H9 (cell line): Measurements from ENCODE around the gene FARS2. TPM values are rescaled to one million over a fixed set of nuclear protein-coding genes. Genes with fewer than 3 reads are reported as not detected.

Experiments
- DNase-seq: peaks from one replicate; pipeline ENCODE4 v3.0.0-alpha.2; 2017
- H2AFZ ChIP-seq: one replicate; pipeline ENCODE4 v1.6.1; 2013; ENCODE audit warnings: mild to moderate bottlenecking, low read length, control low read depth, moderate library complexity
- H2AK5ac ChIP-seq: 2 replicates; pipeline ENCODE4 v1.6.1; 2013; ENCODE audit warnings: low read length, control low read depth, mixed read lengths; ENCODE audit not compliant: insufficient read length
- H2BK120ac ChIP-seq: one replicate; pipeline ENCODE4 v1.6.1; 2013; ENCODE audit warnings: low read depth, mild to moderate bottlenecking, low read length, control low read depth, inconsistent platforms; ENCODE audit not compliant: poor library complexity, severe bottlenecking
- H2BK12ac ChIP-seq: 2 replicates; pipeline ENCODE4 v1.6.1; 2013; ENCODE audit warnings: low read length, control low read depth, mixed read lengths, low read depth; ENCODE audit not compliant: insufficient read length
- H2BK15ac ChIP-seq: 2 replicates; pipeline ENCODE4 v1.6.1; 2013; ENCODE audit warnings: low read depth, low read length, control low read depth
- H2BK20ac ChIP-seq: one replicate; pipeline ENCODE4 v1.6.1; 2013; ENCODE audit warnings: low read depth, mild to moderate bottlenecking, low read length, control low read depth, inconsistent platforms; ENCODE audit not compliant: poor library complexity, severe bottlenecking
- H2BK5ac ChIP-seq: 2 replicates; pipeline ENCODE4 v1.6.1; 2013; ENCODE audit warnings: low read length, control low read depth, mixed read lengths; ENCODE audit not compliant: insufficient read length
- H3K14ac ChIP-seq: 2 replicates; pipeline ENCODE4 v1.6.1; 2013; ENCODE audit warnings: low read length, control low read depth; ENCODE audit not compliant: insufficient read depth
- H3K18ac ChIP-seq: 2 replicates; pipeline ENCODE4 v1.6.1; 2013; ENCODE audit warnings: low read depth, mild to moderate bottlenecking, mixed read lengths, low read length, control low read depth; ENCODE audit not compliant: insufficient read length
- H3K23ac ChIP-seq: 2 replicates; pipeline ENCODE4 v1.6.1; 2013; ENCODE audit warnings: low read length, control low read depth, mixed read lengths, low read depth; ENCODE audit not compliant: insufficient read length
- H3K23me2 ChIP-seq: 2 replicates; pipeline ENCODE4 v1.6.1; 2013; ENCODE audit warnings: low read depth, mild to moderate bottlenecking, mixed read lengths, low read length, control low read depth; ENCODE audit not compliant: insufficient read length, poor library complexity, severe bottlenecking
- H3K27ac ChIP-seq: 2 replicates; pipeline ENCODE4 v1.5.1; 2013; ENCODE audit warnings: low read length, control low read depth, mixed read lengths, low read depth; ENCODE audit not compliant: insufficient read length
- H3K27me3 ChIP-seq: 2 replicates; pipeline ENCODE4 v1.6.1; 2013; ENCODE audit warnings: low read length, control low read depth, inconsistent platforms; ENCODE audit not compliant: insufficient read depth
- H3K4ac ChIP-seq: 2 replicates; pipeline ENCODE4 v1.6.1; 2013; ENCODE audit warnings: low read depth, mild to moderate bottlenecking, control low read depth, inconsistent platforms, low read length, moderate library complexity
- H3K4me1 ChIP-seq: 2 replicates; pipeline ENCODE4 v1.6.1; 2013; ENCODE audit warnings: low read length, control low read depth, inconsistent platforms; ENCODE audit not compliant: insufficient read depth
- H3K4me2 ChIP-seq: 2 replicates; pipeline ENCODE4 v1.6.1; 2013; ENCODE audit warnings: low read length, control low read depth, mixed read lengths; ENCODE audit not compliant: insufficient read length, insufficient read depth
- H3K56ac ChIP-seq: 2 replicates; pipeline ENCODE4 v1.6.1; 2013; ENCODE audit warnings: low read depth, mild to moderate bottlenecking, mixed read lengths, low read length, control low read depth; ENCODE audit not compliant: insufficient read length
- H3K79me1 ChIP-seq: 2 replicates; pipeline ENCODE4 v1.6.1; 2013; ENCODE audit warnings: low read depth, mild to moderate bottlenecking, moderate library complexity, low read length, control low read depth, inconsistent platforms; ENCODE audit not compliant: insufficient read depth, poor library complexity, severe bottlenecking
- H3K79me2 ChIP-seq: 2 replicates; pipeline ENCODE4 v1.6.1; 2013; ENCODE audit warnings: low read length, control low read depth, inconsistent platforms; ENCODE audit not compliant: insufficient read depth
- H3K9ac ChIP-seq: 2 replicates; pipeline ENCODE4 v1.6.1; 2013; ENCODE audit warnings: low read length, control low read depth, mixed read lengths; ENCODE audit not compliant: insufficient read length; ENCODE audit errors: extremely low read depth
- H3K9me3 ChIP-seq: one replicate; pipeline ENCODE4 v1.6.1; 2013; ENCODE audit warnings: low read depth, low read length, inconsistent platforms; ENCODE audit not compliant: control insufficient read depth
- H3T11ph ChIP-seq: one replicate; pipeline ENCODE4 v1.6.1; 2013; ENCODE audit warnings: mild to moderate bottlenecking, low read length, control low read depth, inconsistent platforms
- H4K20me1 ChIP-seq: one replicate; pipeline ENCODE4 v1.6.1; 2013; ENCODE audit not compliant: control insufficient read depth, insufficient read length, insufficient read depth
- H4K5ac ChIP-seq: 2 replicates; pipeline ENCODE4 v1.6.1; 2013; ENCODE audit warnings: low read depth, mild to moderate bottlenecking, mixed read lengths, low read length, control low read depth; ENCODE audit not compliant: insufficient read length
- H4K8ac ChIP-seq: replicated peaks from 2 replicates; pipeline ENCODE4 v1.6.1; 2013; ENCODE audit warnings: low read length, control low read depth, mixed read lengths, low read depth; ENCODE audit not compliant: insufficient read length
- H4K91ac ChIP-seq: 2 replicates; pipeline ENCODE4 v1.6.1; 2013; ENCODE audit warnings: low read depth, mild to moderate bottlenecking, moderate library complexity, mixed read lengths, low read length, control low read depth; ENCODE audit not compliant: insufficient read length
- H3K27ac Mint-ChIP-seq, 3 experiments: 2 replicates in 2 of 3; 3 replicates in 1 of 3; pipeline ENCODE4 v1.8.0; 2020 to 2021; ENCODE audit warnings: mixed read lengths in 3 of 3, mild to moderate bottlenecking in 1 of 3, moderate library complexity in 1 of 3
- H3K27me3 Mint-ChIP-seq: 2 replicates; pipeline ENCODE4 v1.8.0; 2021; ENCODE audit warnings: low read depth, mild to moderate bottlenecking, moderate library complexity, mixed read lengths
- H3K36me3 Mint-ChIP-seq, 3 experiments: 2 replicates in 2 of 3; 3 replicates in 1 of 3; pipeline ENCODE4 v1.8.0; 2020 to 2021; ENCODE audit warnings: low read depth in 3 of 3, mixed read lengths in 3 of 3; ENCODE audit not compliant: insufficient read depth in 1 of 3
- H3K4me1 Mint-ChIP-seq, 2 experiments: 2 replicates each; pipeline ENCODE4 v1.8.0; 2020; ENCODE audit warnings: mixed read lengths in 2 of 2
- H3K4me3 Mint-ChIP-seq, 2 experiments: 2 replicates in 1 of 2; 3 replicates in 1 of 2; pipeline ENCODE4 v1.8.0; 2020 to 2021; ENCODE audit warnings: mild to moderate bottlenecking in 2 of 2, mixed read lengths in 2 of 2, moderate library complexity in 1 of 2
- H3K9me3 Mint-ChIP-seq, 2 experiments: 2 replicates in 1 of 2; 3 replicates in 1 of 2; pipeline ENCODE4 v1.8.0; 2020; ENCODE audit warnings: mild to moderate bottlenecking in 2 of 2, mixed read lengths in 2 of 2, moderate library complexity in 1 of 2
- CTCF ChIP-seq: fragments of 200-600 bp; sonication (generic); conservative IDR thresholded peaks from 3 replicates; pipeline ENCODE4 v1.8.0; 2021; ENCODE audit warnings: antibody characterized with exemption, mild to moderate bottlenecking
- whole genome bisulfite sequencing: extraction: QIAGEN DNeasy Blood & Tissue Kit; methylation state at CpG from one replicate; pipeline ENCODE4 v1.1.7; 2013; ENCODE audit warnings: missing lambda C conversion rate, low lambda C conversion rate, mixed read lengths; ENCODE audit not compliant: insufficient read length; ENCODE audit errors: extremely low coverage; 5-methylcytosine and 5-hydroxymethylcytosine counted together
- total RNA-seq: library from RNA; stranded (reverse); gene quantifications from 2 replicates; pipeline ENCODE4 v1.2.1, GENCODE V29; 2021

The FARS2 gene
- total RNA-seq, 1 experiment from 2014 or later = 8.5 TPM

GRCh38 chr6:5746053-5746758 is 484.9 kb downstream of the FARS2 start:
- Histone ChIP-seq H3K23me2 (no peaks in the 10 kb centered on the region), H3K18ac (no peak overlapping the region), H2BK5ac (no peak overlapping the region), H3K56ac (no peak overlapping the region), H4K20me1 (no peaks in the 10 kb centered on the region), H2BK120ac (no peak overlapping the region), H2BK20ac (no peak overlapping the region), H3K79me2 (no peaks in the 10 kb centered on the region), H2BK12ac (no peak overlapping the region), H3K27me3 (no peaks in the 10 kb centered on the region), H4K5ac (no peak overlapping the region), H4K8ac (no peak overlapping the region), H3K27ac (no peak overlapping the region), H3T11ph (no peak overlapping the region), H3K4ac (no peak overlapping the region), H3K4me2 (no peak overlapping the region), H3K9ac (no peak overlapping the region), H2AFZ (no peak overlapping the region), H4K91ac (no peak overlapping the region), H2BK15ac (no peak overlapping the region), H3K14ac (no peak overlapping the region), H3K79me1 (no peaks in the 10 kb centered on the region), H3K23ac (no peak overlapping the region), H3K4me1 (peaks cover 3% of the 10 kb centered on the region; the same call in 1 of the 2 replicates), H2AK5ac (no peak overlapping the region), H3K9me3 (no peaks in the 10 kb centered on the region)
- Mint-ChIP-seq H3K27ac (no peak overlapping the region), H3K4me1 (peaks cover 18 to 19% of the 10 kb centered on the region in 2 experiments), H3K36me3 (peaks cover 0 to 2% (median 0%) of the 10 kb centered on the region in 3 experiments; a peak in 1 of 7 replicates), H3K27me3 (peaks cover 2% of the 10 kb centered on the region; the same call in 1 of the 2 replicates), H3K4me3 (no peak overlapping the region), H3K9me3 (no peaks in the 10 kb centered on the region)
- DNase-seq = peak; percentile 69
- peak; percentile 62 for TF ChIP-seq CTCF
- WGBS = no CpG with 5 or more reads among the region's 12 CpGs
